Loucy (cell line): ENCODE data around the gene PAX2.

ENCODE experiments used
- H2AFZ ChIP-seq: fragments of 200-600 bp; sonication (generic); 2 replicates; pipeline ENCODE4 v1.6.0; 2016; ENCODE audit warnings: antibody characterized with exemption, mild to moderate bottlenecking, low read length, moderate library complexity
- H3F3A ChIP-seq: fragments of 200-600 bp; 2 replicates; pipeline ENCODE4 v1.6.0; 2016; ENCODE audit warnings: antibody characterized with exemption, low read depth, mild to moderate bottlenecking
- H3K27me3 ChIP-seq: fragments of 200-600 bp; sonication (generic); 2 replicates; pipeline ENCODE4 v1.6.1; 2014; ENCODE audit warnings: low read length, mild to moderate bottlenecking; ENCODE audit not compliant: insufficient read depth, poor library complexity, severe bottlenecking
- H3K36me3 ChIP-seq: fragments of 200-600 bp; sonication (generic); 2 replicates; pipeline ENCODE4 v1.6.1; 2016; ENCODE audit warnings: low read length; ENCODE audit not compliant: insufficient read depth
- H3K4me1 ChIP-seq: fragments of 200-600 bp; sonication (generic); 2 replicates; pipeline ENCODE4 v1.5.1; 2014; ENCODE audit warnings: low read length, mild to moderate bottlenecking; ENCODE audit not compliant: insufficient read depth, poor library complexity, severe bottlenecking
- H3K4me2 ChIP-seq: fragments of 200-600 bp; sonication (generic); 2 replicates; pipeline ENCODE4 v1.6.0; 2014; ENCODE audit warnings: antibody characterized with exemption, low read length, low read depth, mild to moderate bottlenecking; ENCODE audit not compliant: poor library complexity, severe bottlenecking
- H3K4me3 ChIP-seq: fragments of 200-600 bp; sonication (generic); 2 replicates; pipeline ENCODE4 v1.5.1; 2014; ENCODE audit warnings: low read length, mild to moderate bottlenecking, mixed read lengths; ENCODE audit not compliant: poor library complexity, severe bottlenecking
- H3K79me2 ChIP-seq: fragments of 200-600 bp; sonication (generic); 2 replicates; pipeline ENCODE4 v1.6.1; 2014; ENCODE audit warnings: low read length; ENCODE audit not compliant: insufficient read depth
- H3K9ac ChIP-seq: fragments of 200-600 bp; sonication (generic); 2 replicates; pipeline ENCODE4 v1.6.0; 2014; ENCODE audit warnings: mild to moderate bottlenecking, low read depth, low read length, moderate library complexity; ENCODE audit not compliant: poor library complexity, severe bottlenecking
- H3K9me2 ChIP-seq: fragments of 200-600 bp; sonication (generic); replicated peaks from 2 replicates; pipeline ENCODE4 v1.6.1; 2016; ENCODE audit warnings: low read depth, low read length, mixed read lengths
- H3K9me3 ChIP-seq: fragments of 200-600 bp; sonication (generic); 2 replicates; pipeline ENCODE4 v1.6.1; 2014; ENCODE audit warnings: mild to moderate bottlenecking, antibody characterized with exemption, low read length, low read depth; ENCODE audit not compliant: insufficient read depth
- H4K20me1 ChIP-seq: fragments of 200-600 bp; sonication (generic); 2 replicates; pipeline ENCODE4 v1.6.0; 2014; ENCODE audit warnings: antibody characterized with exemption, low read length, mild to moderate bottlenecking; ENCODE audit not compliant: insufficient read depth, poor library complexity, severe bottlenecking
- CTCF ChIP-seq: fragments of 200-600 bp; sonication (generic); conservative IDR thresholded peaks from 2 replicates; pipeline ENCODE4 v1.5.1; 2014; ENCODE audit warnings: mild to moderate bottlenecking, antibody characterized with exemption, low read length
- EZH2phosphoT487 ChIP-seq: fragments of 200-600 bp; IDR thresholded peaks from 2 replicates; pipeline ENCODE4 v1.6.1; 2018; ENCODE audit warnings: antibody characterized with exemption, mild to moderate bottlenecking, moderate library complexity, borderline replicate concordance

PAX2 gene

GRCh38 chr10:100838986-100839385 is 93.6 kb downstream of the PAX2 start:
- Histone ChIP-seq H3K4me3 (no peak overlapping the region), H3K79me2 (no peaks in the 10 kb centered on the region), H3K36me3 (no peaks in the 10 kb centered on the region), H2AFZ (0 out of 2 replicates have a peak overlapping the region, but pooled peaks have one; percentile 28), H3K9me3 (no peaks in the 10 kb centered on the region), H3K27me3 (no peaks in the 10 kb centered on the region), H3K9ac (no peak overlapping the region), H3K4me1 (peaks cover 21% of the 10 kb centered on the region), H3K4me2 (no peak overlapping the region), H3F3A (no peaks in the 10 kb centered on the region), H3K9me2 (no peaks in the 10 kb centered on the region), H4K20me1 (no peaks in the 10 kb centered on the region)
- no peak for TF ChIP-seq CTCF
- TF ChIP-seq EZH2phosphoT487, result no peak

GRCh38 chr10:100841528-100841927 is 96.1 kb downstream of the PAX2 start:
- Histone ChIP-seq H3K9ac (no peak overlapping the region), H3K9me2 (no peaks in the 10 kb centered on the region), H3K4me3 (no peak overlapping the region), H4K20me1 (no peaks in the 10 kb centered on the region), H3K4me1 (peaks cover 19% of the 10 kb centered on the region), H2AFZ (no peak overlapping the region), H3K9me3 (no peaks in the 10 kb centered on the region), H3K4me2 (no peak overlapping the region), H3F3A (no peaks in the 10 kb centered on the region), H3K27me3 (no peaks in the 10 kb centered on the region), H3K79me2 (no peaks in the 10 kb centered on the region), H3K36me3 (no peaks in the 10 kb centered on the region)
- no peak for TF ChIP-seq EZH2phosphoT487
- TF ChIP-seq CTCF, result no peak

- H3K9me2 ChIP-seq, result no peaks in the 10 kb centered on the region
- H2AFZ ChIP-seq, result no peak overlapping the region
- no peaks in the 10 kb centered on the region for H3K27me3 ChIP-seq
- H3K9ac ChIP-seq, result no peak overlapping the region
- TF ChIP-seq EZH2phosphoT487, result no peak
- no peak for TF ChIP-seq CTCF
- H3F3A ChIP-seq, result no peaks in the 10 kb centered on the region
- no peaks in the 10 kb centered on the region for H3K36me3 ChIP-seq
- no peaks in the 10 kb centered on the region for H3K9me3 ChIP-seq
- peaks cover 4% of the 10 kb centered on the region for H3K4me1 ChIP-seq
- no peak overlapping the region for H3K4me2 ChIP-seq
- H4K20me1 ChIP-seq, result no peaks in the 10 kb centered on the region
- no peaks in the 10 kb centered on the region for H3K79me2 ChIP-seq
- no peak overlapping the region for H3K4me3 ChIP-seq
Measured at GRCh38 chr10:100847440-100847839, 102.1 kb downstream of the PAX2 start.
